Large intestine (tissue), 3 donors: ENCODE results near the gene KCNH2. TPM values are rescaled to one million over a fixed set of nuclear protein-coding genes. Genes with fewer than 3 reads are reported as not detected.

Source experiments
- DNase-seq, 2 donors: peaks; one replicate each; pipeline versions ENCODE4 v3.0.0 to v3.0.0-alpha.2; 2013
- H3K27ac ChIP-seq: one replicate; pipeline ENCODE4 v1.5.1; 2013; ENCODE audit warnings: low read length
- H3K27me3 ChIP-seq: 2 replicates; pipeline ENCODE4 v1.6.1; 2013; ENCODE audit warnings: low read length; ENCODE audit not compliant: control insufficient read depth, insufficient read depth
- H3K36me3 ChIP-seq: 2 replicates; pipeline ENCODE4 v1.6.1; 2013; ENCODE audit warnings: low read length; ENCODE audit not compliant: control insufficient read depth, insufficient read depth
- H3K4me1 ChIP-seq: one replicate; pipeline ENCODE4 v1.6.1; 2013; ENCODE audit warnings: low read length; ENCODE audit not compliant: control insufficient read depth, insufficient read depth
- H3K4me3 ChIP-seq: one replicate; pipeline ENCODE4 v1.5.1; 2013; ENCODE audit warnings: low read length
- H3K9me3 ChIP-seq: one replicate; pipeline ENCODE4 v1.6.1; 2013; ENCODE audit warnings: mild to moderate bottlenecking, low read depth, low read length, moderate library complexity; ENCODE audit not compliant: control insufficient read depth
- WGBS: methylation state at CpG from one replicate; pipeline ENCODE4 v1.1.5; 2013; ENCODE audit warnings: low lambda C conversion rate; ENCODE audit not compliant: insufficient coverage; 5-methylcytosine and 5-hydroxymethylcytosine counted together
- polyA plus RNA-seq: library from polyadenylated mRNA; unstranded; fragments of 120-200 nt; gene quantifications from one replicate; pipeline ENCODE4 v1.2.1, GENCODE V29; 2013

The KCNH2 gene
- polyA plus RNA-seq, 1 donor, result 8.1 TPM

DNA sequence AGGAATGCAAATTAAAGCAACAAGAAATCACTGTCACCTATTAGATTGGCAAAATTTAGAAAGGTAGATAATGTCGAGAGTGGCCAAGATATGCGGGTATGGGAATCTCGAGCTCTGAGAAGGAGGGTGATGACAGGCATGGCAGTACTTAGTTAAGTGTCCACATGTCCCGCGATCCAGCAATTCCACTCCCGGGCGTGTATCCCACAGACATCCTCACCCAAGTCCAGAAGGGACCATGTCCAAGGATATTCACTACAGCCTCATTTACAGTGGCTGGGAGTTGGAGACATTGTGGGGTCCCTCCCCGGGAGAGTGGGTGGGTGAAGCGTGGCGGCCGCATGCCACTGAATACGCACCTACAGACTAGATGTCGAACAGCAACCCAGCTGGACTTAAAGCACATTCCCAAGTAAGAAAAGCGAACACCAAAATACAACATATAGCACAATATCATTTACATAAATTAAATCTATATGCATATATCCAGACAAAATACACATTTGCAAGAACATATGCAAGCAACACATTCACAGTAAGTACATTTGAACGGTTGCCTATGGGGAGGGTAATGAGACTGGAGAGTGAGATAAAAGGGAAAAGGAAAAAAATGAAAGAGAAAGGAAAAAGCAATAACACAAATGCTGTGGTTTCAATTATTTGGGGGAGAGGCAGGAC is 9.9 kb downstream of the KCNH2 start:
- peaks cover 29% of the 10 kb centered on the region for H3K4me1 ChIP-seq
- no peaks in the 10 kb centered on the region for H3K36me3 ChIP-seq
- 74% methylated on average over 4 of the region's 15 CpGs for WGBS
- no peaks in the 10 kb centered on the region for H3K9me3 ChIP-seq
- H3K4me3 ChIP-seq, result no peak overlapping the region
- H3K27ac ChIP-seq, result no peak overlapping the region
- H3K27me3 ChIP-seq, result peaks cover 3% of the 10 kb centered on the region
- no peak for DNase-seq

DNA sequence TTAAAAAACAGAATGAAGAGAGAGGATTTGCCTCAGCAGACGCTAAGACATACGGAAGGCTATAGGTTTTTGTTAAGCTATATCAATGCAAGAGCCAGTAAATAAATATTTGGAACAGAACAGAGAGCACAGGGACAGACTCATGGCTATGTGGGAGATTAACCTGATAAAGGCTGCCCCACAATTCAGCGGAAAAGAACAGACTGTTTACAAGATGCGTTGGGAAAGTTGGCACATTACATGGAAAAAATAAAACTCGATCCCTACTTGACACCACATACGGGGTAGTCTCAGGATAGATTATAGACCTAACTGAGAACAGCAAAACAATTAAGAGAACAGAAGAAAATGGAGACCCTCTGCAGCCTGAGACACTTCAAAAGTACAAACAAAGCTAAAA is 10.8 kb downstream of the KCNH2 start:
- Histone ChIP-seq H3K9me3 (no peaks in the 10 kb centered on the region), H3K27me3 (peaks cover 3% of the 10 kb centered on the region), H3K4me1 (peaks cover 28% of the 10 kb centered on the region), H3K27ac (no peak overlapping the region), H3K4me3 (no peak overlapping the region), H3K36me3 (no peaks in the 10 kb centered on the region)
- WGBS, result 79% methylated on average over 5 of the region's 6 CpGs
- DNase-seq, result no peak

DNA sequence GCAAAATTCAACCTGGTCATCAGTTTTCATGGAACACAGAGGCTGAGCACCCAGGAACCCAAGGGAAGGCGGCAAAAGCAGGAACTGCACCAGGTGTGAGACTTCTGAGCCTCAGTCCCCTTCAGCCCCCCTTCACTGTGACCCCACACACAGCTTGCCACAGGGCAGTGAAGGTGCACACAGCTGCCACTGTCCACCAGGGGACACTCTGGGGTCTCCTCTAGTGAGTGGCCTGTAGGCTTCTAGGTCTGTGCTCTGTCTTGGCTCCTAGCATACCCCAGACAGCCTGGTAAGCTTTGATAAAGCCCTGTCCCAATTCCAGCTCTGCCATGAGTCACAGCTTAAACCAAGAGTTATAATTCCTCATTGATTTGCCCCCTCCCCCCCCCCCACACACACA is 12.1 kb downstream of the KCNH2 start:
- H3K9me3 ChIP-seq, result no peaks in the 10 kb centered on the region
- peaks cover 20% of the 10 kb centered on the region for H3K4me1 ChIP-seq
- no peaks in the 10 kb centered on the region for H3K36me3 ChIP-seq
- no peak overlapping the region for H3K4me3 ChIP-seq
- no peak for DNase-seq
- H3K27me3 ChIP-seq, result peaks cover 3% of the 10 kb centered on the region
- WGBS, result no CpG with 5 or more reads among the region's 1 CpG
- H3K27ac ChIP-seq, result no peak overlapping the region

DNA sequence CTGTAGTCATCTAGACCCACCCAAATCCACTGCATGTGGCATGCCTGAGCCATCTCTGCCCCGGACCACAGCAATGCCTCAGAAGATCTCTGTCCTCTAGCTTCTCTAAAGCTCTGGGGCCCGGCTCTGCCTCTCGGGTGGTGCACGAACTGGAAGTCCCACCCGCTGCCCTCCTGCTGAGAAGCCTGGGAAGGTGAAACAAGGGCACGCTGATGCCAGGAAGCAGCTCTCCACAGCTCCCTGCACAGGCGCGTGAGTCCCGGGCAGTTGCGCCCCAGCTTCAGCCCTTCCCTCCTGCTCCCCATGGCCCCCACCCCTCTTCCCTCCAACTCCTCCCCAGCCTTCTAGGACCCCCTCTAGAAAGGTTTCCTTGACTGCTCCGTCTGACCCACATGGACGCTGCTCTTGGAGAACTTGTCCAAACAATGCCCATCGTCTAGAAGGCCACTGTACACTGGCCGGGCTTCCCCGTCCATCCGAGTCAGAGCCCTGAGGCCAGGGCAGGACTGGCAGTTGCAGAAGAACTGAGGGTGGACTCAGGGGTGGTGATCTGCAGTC is 12.8 kb downstream of the KCNH2 start:
- Histone ChIP-seq H3K4me1 (peaks cover 14% of the 10 kb centered on the region), H3K27ac (no peak overlapping the region), H3K36me3 (no peaks in the 10 kb centered on the region), H3K9me3 (no peaks in the 10 kb centered on the region), H3K27me3 (peaks cover 3% of the 10 kb centered on the region), H3K4me3 (no peak overlapping the region)
- DNase-seq, result no peak
- WGBS, result no CpG with 5 or more reads among the region's 16 CpGs

DNA sequence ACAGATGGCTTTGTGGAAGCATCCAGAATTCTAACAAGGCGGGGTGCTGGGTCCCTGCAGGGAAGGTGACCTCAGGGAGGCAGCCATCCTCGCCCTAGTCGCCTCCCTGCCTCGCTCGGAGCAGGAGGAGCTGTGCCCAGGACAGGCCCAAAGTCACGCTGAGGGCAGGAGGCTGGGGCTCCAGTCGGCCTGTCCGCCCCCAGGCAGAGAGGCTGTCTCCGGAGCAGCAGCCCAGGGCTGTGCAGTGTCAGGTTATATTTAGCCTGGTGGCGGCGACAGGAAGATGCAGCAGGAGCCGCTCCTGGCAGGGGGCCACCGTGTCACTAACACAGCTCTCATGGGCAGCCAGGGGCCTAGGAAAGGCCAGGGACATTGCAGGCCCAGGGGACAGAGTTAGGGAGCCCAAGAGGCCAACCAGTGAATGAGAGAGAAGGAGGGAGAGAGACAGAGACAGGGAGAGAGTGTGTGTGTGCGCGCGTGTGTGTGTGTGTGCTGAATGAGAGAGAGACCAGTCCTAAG is 13.5 kb downstream of the KCNH2 start:
- Histone ChIP-seq H3K27ac (no peak overlapping the region), H3K36me3 (no peaks in the 10 kb centered on the region), H3K4me1 (peaks cover 9% of the 10 kb centered on the region), H3K4me3 (no peak overlapping the region), H3K9me3 (no peaks in the 10 kb centered on the region), H3K27me3 (peaks cover 7% of the 10 kb centered on the region)
- 80% methylated on average over 3 of the region's 16 CpGs for WGBS
- no peak for DNase-seq

DNA sequence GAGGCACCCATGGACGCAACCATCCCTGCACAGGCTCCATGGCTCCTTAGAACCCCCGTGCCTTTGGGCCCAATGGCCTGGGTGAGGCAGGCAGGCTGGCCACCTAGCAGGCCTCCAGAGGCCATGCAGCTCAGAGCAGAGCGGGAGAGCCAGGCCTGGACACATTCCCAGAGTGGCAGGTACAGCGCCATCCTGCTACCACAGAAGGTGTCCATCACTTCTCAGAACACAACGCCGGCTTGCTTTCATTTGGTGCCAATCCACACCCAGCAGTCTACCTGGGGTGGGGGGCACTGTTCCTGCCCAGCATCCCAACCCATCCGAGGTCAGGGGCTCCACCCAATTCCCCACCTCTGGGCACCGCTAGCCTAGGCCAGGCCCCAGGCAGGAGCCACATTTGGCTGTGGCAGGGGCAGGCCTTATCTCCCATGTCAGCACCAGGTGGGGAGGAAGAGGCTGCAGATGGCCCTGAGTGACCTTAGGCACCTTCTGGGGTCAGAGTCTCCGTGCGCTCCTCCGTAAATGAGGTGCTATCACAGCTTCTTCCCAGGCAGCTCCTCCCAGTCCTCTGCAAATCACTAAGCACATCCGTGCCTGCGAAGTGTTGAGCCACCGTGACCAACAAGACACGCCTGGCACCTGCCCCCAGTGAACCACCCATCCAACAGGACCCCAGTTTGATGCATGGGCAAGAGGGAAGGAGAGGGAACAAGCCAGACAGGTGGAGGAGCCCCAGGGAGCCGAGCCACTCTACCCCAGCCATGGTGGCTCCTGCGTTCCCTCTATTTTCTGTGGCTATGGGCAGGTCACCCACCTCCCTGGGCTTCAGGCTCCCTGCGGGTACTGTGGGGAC is 14.2 kb downstream of the KCNH2 start:
- Histone ChIP-seq H3K36me3 (no peaks in the 10 kb centered on the region), H3K4me1 (peaks cover 9% of the 10 kb centered on the region), H3K9me3 (no peaks in the 10 kb centered on the region), H3K27me3 (peaks cover 12% of the 10 kb centered on the region), H3K4me3 (no peak overlapping the region), H3K27ac (no peak overlapping the region)
- DNase-seq, result no peak
- WGBS, result no CpG with 5 or more reads among the region's 18 CpGs

DNA sequence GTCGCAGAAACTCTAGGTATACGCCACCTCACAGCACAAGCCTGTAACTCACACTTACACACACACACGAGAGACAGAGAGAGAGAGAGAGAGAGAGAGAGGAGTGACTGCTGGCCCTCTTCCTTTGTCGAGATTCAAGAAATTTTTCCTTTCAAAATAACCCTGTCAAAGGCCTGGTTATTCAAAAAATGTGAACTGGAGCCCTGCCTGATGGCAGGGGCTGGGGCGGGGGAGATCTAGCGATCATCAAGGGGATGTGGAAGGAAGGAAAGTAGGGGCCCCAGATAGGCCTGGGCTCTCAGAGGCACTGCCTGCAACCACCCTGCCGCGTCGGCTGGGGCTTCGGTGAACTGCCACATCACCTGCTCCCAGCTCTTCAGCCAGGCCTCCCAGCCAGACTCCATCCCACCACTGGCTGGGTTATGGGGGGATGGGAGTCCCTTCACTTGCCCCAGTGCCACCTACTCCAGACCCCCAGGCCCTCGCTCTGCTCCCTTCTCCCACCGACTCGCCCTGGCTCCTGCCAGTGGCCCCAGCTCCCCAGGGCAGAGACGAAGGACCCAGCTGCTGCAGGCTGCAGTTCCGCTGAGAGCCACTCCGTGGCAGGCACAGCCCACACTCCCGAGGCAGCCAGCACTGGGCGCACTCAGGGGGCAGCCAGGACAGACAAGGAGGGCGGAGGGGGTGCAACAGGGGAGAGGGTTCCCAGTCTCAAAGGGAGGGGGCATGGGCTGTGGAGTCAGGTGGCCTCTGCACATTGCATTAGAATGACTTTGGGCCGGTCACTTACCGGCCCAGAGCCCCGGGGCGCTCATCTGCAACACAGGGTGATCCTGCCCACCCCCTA is 15.3 kb downstream of the KCNH2 start:
- no peaks in the 10 kb centered on the region for H3K9me3 ChIP-seq
- peaks cover 9% of the 10 kb centered on the region for H3K4me1 ChIP-seq
- H3K27me3 ChIP-seq, result peaks cover 19% of the 10 kb centered on the region
- DNase-seq, result peak in 1 of 2 donors; percentile 45
- H3K4me3 ChIP-seq, result no peak overlapping the region
- peak overlapping the region; percentile 39 for H3K27ac ChIP-seq
- WGBS, result no CpG with 5 or more reads among the region's 23 CpGs
- H3K36me3 ChIP-seq, result no peaks in the 10 kb centered on the region

DNA sequence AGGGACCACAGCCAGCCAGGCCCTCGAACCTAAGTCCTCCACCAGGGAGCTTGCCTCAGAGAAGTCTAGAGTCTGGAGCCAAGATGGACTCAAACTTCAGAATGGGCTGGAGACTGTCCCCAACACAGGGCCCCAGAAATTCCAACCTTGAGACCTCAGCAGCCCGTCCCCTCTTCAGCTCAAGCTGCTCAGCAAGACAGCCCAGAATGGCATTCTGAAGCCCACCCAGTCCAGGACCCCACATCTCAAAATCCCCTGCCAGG is 15.9 kb downstream of the KCNH2 start:
- Histone ChIP-seq H3K4me1 (peaks cover 9% of the 10 kb centered on the region), H3K27ac (peak overlapping the region; percentile 39), H3K27me3 (peaks cover 25% of the 10 kb centered on the region), H3K4me3 (no peak overlapping the region), H3K9me3 (no peaks in the 10 kb centered on the region), H3K36me3 (no peaks in the 10 kb centered on the region)
- WGBS, result no CpG with 5 or more reads among the region's 2 CpGs
- no peak for DNase-seq

DNA sequence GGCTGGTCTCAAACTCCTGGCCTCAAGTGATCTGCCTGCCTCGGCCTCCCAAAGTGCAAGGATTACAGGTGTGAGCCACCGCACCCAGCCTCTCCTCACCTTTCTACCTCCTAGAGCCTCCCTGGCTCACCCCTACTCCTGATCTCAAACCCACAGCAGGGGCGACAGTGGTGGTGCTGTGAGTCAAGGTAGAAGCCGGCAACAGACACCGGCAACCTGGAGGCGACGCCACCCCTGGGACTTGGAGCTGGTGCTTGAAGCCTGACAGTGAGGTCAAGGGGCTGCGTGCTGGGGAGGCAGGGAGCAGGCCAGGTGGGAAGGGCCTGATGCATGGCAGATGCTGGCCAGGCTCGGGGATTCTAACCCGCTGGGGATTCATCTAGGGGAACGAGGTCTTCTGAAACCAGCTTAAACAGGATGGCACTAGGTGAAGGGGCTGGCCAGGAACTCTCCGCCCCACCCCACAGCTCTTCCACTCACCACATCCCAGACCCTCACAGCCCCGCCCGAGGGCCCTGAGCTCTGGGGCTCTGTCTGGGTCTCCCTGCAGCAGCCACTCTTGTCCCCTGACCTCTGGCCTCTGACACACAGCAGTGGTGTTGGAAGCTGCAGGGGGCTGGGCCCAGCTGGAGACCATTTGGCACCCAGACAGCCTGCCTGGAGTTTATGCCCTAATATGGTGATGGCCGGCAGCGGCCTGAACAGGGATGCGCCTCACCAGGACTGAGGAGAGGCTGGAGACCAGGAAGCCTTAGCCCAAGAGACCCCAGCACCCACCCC is 16.4 kb downstream of the KCNH2 start:
- no peak for DNase-seq
- no peaks in the 10 kb centered on the region for H3K9me3 ChIP-seq
- WGBS, result no CpG with 5 or more reads among the region's 17 CpGs
- no peak overlapping the region for H3K4me3 ChIP-seq
- H3K36me3 ChIP-seq, result no peaks in the 10 kb centered on the region
- peaks cover 9% of the 10 kb centered on the region for H3K4me1 ChIP-seq
- peaks cover 29% of the 10 kb centered on the region for H3K27me3 ChIP-seq
- H3K27ac ChIP-seq, result peak overlapping the region; percentile 39
